Calu3 (cell line): Measurements from ENCODE around the gene SLC12A6. TPM values are rescaled to one million over a fixed set of nuclear protein-coding genes. Genes with fewer than 3 reads are reported as not detected.

Experiments
- BruUV-seq: library from RNA; stranded (reverse); fragments of 400-500 nt; replicated peaks from 2 replicates; lab custom pipeline; 2021; lab: Mats Ljungman, UMichigan
- CTCF ChIA-PET: fragments of 300-600 bp; sonication (Branson Sonifier 250); formaldehyde crosslinking; loops from one replicate; lab custom pipeline; 2022; ENCODE audit warnings: antibody characterized with exemption; lab: Charles Lee
- DNase-seq: peaks from one replicate; pipeline ENCODE4 v3.0.0; 2022
- H3K27ac Mint-ChIP-seq: one replicate; pipeline ENCODE4 v1.8.0; 2022; ENCODE audit warnings: mixed read lengths; ENCODE audit not compliant: unreplicated experiment
- H3K27me3 Mint-ChIP-seq: one replicate; pipeline ENCODE4 v1.8.0; 2022; ENCODE audit warnings: mixed read lengths; ENCODE audit not compliant: unreplicated experiment
- H3K36me3 Mint-ChIP-seq: one replicate; pipeline ENCODE4 v1.8.0; 2022; ENCODE audit warnings: mild to moderate bottlenecking, moderate library complexity, mixed read lengths; ENCODE audit not compliant: insufficient read depth, unreplicated experiment
- H3K4me1 Mint-ChIP-seq: one replicate; pipeline ENCODE4 v1.8.0; 2022; ENCODE audit warnings: mild to moderate bottlenecking, low read depth, mixed read lengths; ENCODE audit not compliant: unreplicated experiment
- H3K4me3 Mint-ChIP-seq: one replicate; pipeline ENCODE4 v1.8.0; 2022; ENCODE audit warnings: mild to moderate bottlenecking, low read depth, moderate library complexity, mixed read lengths; ENCODE audit not compliant: unreplicated experiment
- H3K9me3 Mint-ChIP-seq: one replicate; pipeline ENCODE4 v1.8.0; 2022; ENCODE audit warnings: low read depth, mixed read lengths; ENCODE audit not compliant: unreplicated experiment
- CTCF ChIP-seq: fragments of 200-600 bp; IDR thresholded peaks from one replicate; pipeline ENCODE4 v1.8.0; 2022; ENCODE audit warnings: antibody characterized with exemption; ENCODE audit not compliant: unreplicated experiment
- intact Hi-C: fragments of 100-400 bp; cut with micrococcal nuclease; formaldehyde crosslinking; loops from one replicate; pipeline ENCODE4 v1.10.0; 2022; ENCODE audit not compliant: unreplicated experiment
- total RNA-seq: library from RNA; stranded (reverse); gene quantifications from 2 replicates; pipeline ENCODE4 v1.2.3, GENCODE V29; 2022

Gene SLC12A6
- total RNA-seq, 1 experiment from 2014 or later: 3.8 TPM

GRCh38 chr15:34314491-34315490 is 22.8 kb downstream of the SLC12A6 start:
- no peak for TF ChIP-seq CTCF
- Mint-ChIP-seq H3K36me3 (peaks cover 5% of the 10 kb centered on the region), H3K9me3 (no peaks in the 10 kb centered on the region), H3K27ac (no peak overlapping the region), H3K4me3 (no peak overlapping the region), H3K27me3 (no peaks in the 10 kb centered on the region), H3K4me1 (no peaks in the 10 kb centered on the region)
- no TSS peak for BruUV-seq
- intact Hi-C loops: no loop called here
- no peak for DNase-seq
- CTCF ChIA-PET: no interaction called here

GRCh38 chr15:34311563-34311962 is 26.0 kb downstream of the SLC12A6 start:
- no peak for DNase-seq
- H3K4me1 Mint-ChIP-seq: no peaks in the 10 kb centered on the region
- TF ChIP-seq CTCF: no peak
- CTCF ChIA-PET: no interaction called here
- no TSS peak for BruUV-seq
- H3K27me3 Mint-ChIP-seq: no peaks in the 10 kb centered on the region
- no peak overlapping the region for H3K27ac Mint-ChIP-seq
- H3K4me3 Mint-ChIP-seq: no peak overlapping the region
- no peaks in the 10 kb centered on the region for H3K9me3 Mint-ChIP-seq
- intact Hi-C loops: no loop called here
- no peaks in the 10 kb centered on the region for H3K36me3 Mint-ChIP-seq

GRCh38 chr15:34304613-34305012 is 33.0 kb downstream of the SLC12A6 start:
- no peaks in the 10 kb centered on the region for H3K27me3 Mint-ChIP-seq

GRCh38 chr15:34301058-34301457 is 36.5 kb downstream of the SLC12A6 start:
- DNase-seq: no peak
- H3K4me3 Mint-ChIP-seq: no peak overlapping the region
- H3K27ac Mint-ChIP-seq: no peak overlapping the region
- intact Hi-C loops: no loop called here
- no peak for TF ChIP-seq CTCF
- no peaks in the 10 kb centered on the region for H3K36me3 Mint-ChIP-seq
- no peaks in the 10 kb centered on the region for H3K4me1 Mint-ChIP-seq
- no peaks in the 10 kb centered on the region for H3K9me3 Mint-ChIP-seq
- CTCF ChIA-PET: interaction anchor here (0.7 kb wide), 1 partner anchor 416 kb away, joined by 4 read pairs; no protein-coding TSS in a partner anchor
- H3K27me3 Mint-ChIP-seq: no peaks in the 10 kb centered on the region
- BruUV-seq: no TSS peak

More at GRCh38 chr15:34304613-34305012, 33.0 kb downstream of the SLC12A6 start:
- Mint-ChIP-seq H3K4me1 (no peaks in the 10 kb centered on the region), H3K36me3 (no peaks in the 10 kb centered on the region), H3K4me3 (no peak overlapping the region), H3K9me3 (no peaks in the 10 kb centered on the region), H3K27ac (no peak overlapping the region)
- DNase-seq: no peak
- intact Hi-C loops: no loop called here
- TF ChIP-seq CTCF: no peak
- BruUV-seq: no TSS peak
- CTCF ChIA-PET: no interaction called here
